Lower leg skin (tissue), 4 donors: Measurements from ENCODE around the gene GSTM2. TPM values are rescaled to one million over a fixed set of nuclear protein-coding genes. Genes with fewer than 3 reads are reported as not detected.
A peak's percentile ranks its signal among the peaks of the same experiment; 100 is the strongest.

Source experiments
- DNase-seq, 2 donors: peaks; one replicate each; pipeline ENCODE4 v3.0.0-alpha.2; 2019; ENCODE audit warnings: low spot score in 2 of 2
- H3K4me3 ChIP-seq: fragments of 200-600 bp; sonication (generic); 2 replicates; pipeline ENCODE4 v1.5.1; 2017; ENCODE audit warnings: mild to moderate bottlenecking, low read depth; ENCODE audit not compliant: poor library complexity, severe bottlenecking
- CTCF ChIP-seq, 3 donors: fragments of 450-650 bp; IDR thresholded peaks; one replicate each; pipeline ENCODE4 v1.5.1; 2016; ENCODE audit warnings: antibody characterized with exemption in 3 of 3, mild to moderate bottlenecking in 3 of 3, moderate library complexity in 2 of 3
- POLR2A ChIP-seq, 2 donors: fragments of 450-650 bp; IDR thresholded peaks; one replicate each; pipeline ENCODE4 v1.6.1; 2016 to 2017; ENCODE audit warnings: antibody characterized with exemption in 2 of 2, mild to moderate bottlenecking in 1 of 2, moderate library complexity in 1 of 2
- WGBS, 2 donors: methylation state at CpG; one replicate each; pipeline ENCODE4 v1.1.5; 2018; 5-methylcytosine and 5-hydroxymethylcytosine counted together
- intact Hi-C: fragments of 100-400 bp; cut with DNase I; formaldehyde crosslinking; loops from one replicate; pipeline ENCODE4 v1.15.0; 2023; ENCODE audit warnings: low total_unique reads
- total RNA-seq, 4 donors: library from RNA; depleted of rRNA; stranded (reverse); fragments of >200 nt; gene quantifications; one replicate each; pipeline ENCODE4 v1.1.0, GENCODE V29; 2016

GSTM2 gene
- total RNA-seq, 4 donors from 2014 or later, result 48.1 to 183 (median 57.2) TPM

DNA sequence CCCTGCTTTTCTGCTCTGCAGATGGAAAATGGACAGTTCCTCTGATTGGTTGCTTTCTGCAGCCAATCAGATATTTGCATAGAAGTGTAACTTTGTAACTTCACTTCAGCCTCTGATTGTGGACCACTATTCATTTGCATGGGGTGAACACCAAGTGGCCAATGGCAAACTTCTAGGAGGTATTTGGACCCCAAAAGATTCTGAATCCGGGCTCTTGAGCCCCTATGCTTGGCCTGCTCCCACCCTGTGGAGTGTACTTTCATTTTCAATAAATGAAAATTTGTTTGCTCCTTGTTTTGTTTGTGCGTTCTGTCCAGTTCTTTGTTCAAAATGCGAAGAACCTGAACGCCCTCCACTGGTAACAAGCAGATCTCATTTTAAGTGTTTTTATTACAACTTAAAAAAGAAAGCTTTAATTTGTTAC, 18.4 kb upstream of the GSTM2 start:
- peak; percentile 7 to 17 for DNase-seq
- intact Hi-C loops, result no loop called here

GRCh38 chr1:109650609-109651008, 17.2 kb upstream of the GSTM2 start:
- WGBS, 2 donors, result 91 to 92% methylated on average over 3 of the region's 3 CpGs
- no peak for TF ChIP-seq POLR2A (IDR thresholded peaks at IDR 0.05)
- TF ChIP-seq CTCF (IDR thresholded peaks at IDR 0.05), result no peak
- intact Hi-C loops, result no loop called here
- no peak overlapping the region for H3K4me3 ChIP-seq
- DNase-seq, result no peak

More for the DNA sequence above, 18.4 kb upstream of the GSTM2 start:
- H3K4me3 ChIP-seq, result no peak overlapping the region
- TF ChIP-seq POLR2A (IDR thresholded peaks at IDR 0.05) (no peak), CTCF (IDR thresholded peaks at IDR 0.05) (no peak)
- WGBS, 2 donors, result 60 to 61% methylated on average over 4 of the region's 4 CpGs

GRCh38 chr1:109652402-109652801, 15.5 kb upstream of the GSTM2 start:
- 65 to 77% methylated on average over 2 of the region's 2 CpGs for WGBS, 2 donors
- TF ChIP-seq POLR2A (IDR thresholded peaks at IDR 0.05), result no peak
- DNase-seq, result no peak
- H3K4me3 ChIP-seq, result no peak overlapping the region
- intact Hi-C loops, result no loop called here

- no peak for TF ChIP-seq CTCF (IDR thresholded peaks at IDR 0.05)
- TF ChIP-seq POLR2A (IDR thresholded peaks at IDR 0.05), result no peak
- H3K4me3 ChIP-seq, result no peak overlapping the region
Measured at GRCh38 chr1:109653306-109653705, 14.6 kb upstream of the GSTM2 start.

GRCh38 chr1:109654519-109654918, 13.3 kb upstream of the GSTM2 start:
- H3K4me3 ChIP-seq, result no peak overlapping the region
- intact Hi-C loops, result no loop called here
- 89 to 93% methylated on average over 12 of the region's 12 CpGs for WGBS, 2 donors
- TF ChIP-seq POLR2A (IDR thresholded peaks at IDR 0.05), result no peak
- TF ChIP-seq CTCF (IDR thresholded peaks at IDR 0.05), result no peak
- peak; percentile 11 to 80 for DNase-seq

More at GRCh38 chr1:109653306-109653705, 14.6 kb upstream of the GSTM2 start:
- 48 to 57% methylated on average over 2 of the region's 2 CpGs for WGBS, 2 donors
- DNase-seq, result no peak
- intact Hi-C loops, result no loop called here

DNA sequence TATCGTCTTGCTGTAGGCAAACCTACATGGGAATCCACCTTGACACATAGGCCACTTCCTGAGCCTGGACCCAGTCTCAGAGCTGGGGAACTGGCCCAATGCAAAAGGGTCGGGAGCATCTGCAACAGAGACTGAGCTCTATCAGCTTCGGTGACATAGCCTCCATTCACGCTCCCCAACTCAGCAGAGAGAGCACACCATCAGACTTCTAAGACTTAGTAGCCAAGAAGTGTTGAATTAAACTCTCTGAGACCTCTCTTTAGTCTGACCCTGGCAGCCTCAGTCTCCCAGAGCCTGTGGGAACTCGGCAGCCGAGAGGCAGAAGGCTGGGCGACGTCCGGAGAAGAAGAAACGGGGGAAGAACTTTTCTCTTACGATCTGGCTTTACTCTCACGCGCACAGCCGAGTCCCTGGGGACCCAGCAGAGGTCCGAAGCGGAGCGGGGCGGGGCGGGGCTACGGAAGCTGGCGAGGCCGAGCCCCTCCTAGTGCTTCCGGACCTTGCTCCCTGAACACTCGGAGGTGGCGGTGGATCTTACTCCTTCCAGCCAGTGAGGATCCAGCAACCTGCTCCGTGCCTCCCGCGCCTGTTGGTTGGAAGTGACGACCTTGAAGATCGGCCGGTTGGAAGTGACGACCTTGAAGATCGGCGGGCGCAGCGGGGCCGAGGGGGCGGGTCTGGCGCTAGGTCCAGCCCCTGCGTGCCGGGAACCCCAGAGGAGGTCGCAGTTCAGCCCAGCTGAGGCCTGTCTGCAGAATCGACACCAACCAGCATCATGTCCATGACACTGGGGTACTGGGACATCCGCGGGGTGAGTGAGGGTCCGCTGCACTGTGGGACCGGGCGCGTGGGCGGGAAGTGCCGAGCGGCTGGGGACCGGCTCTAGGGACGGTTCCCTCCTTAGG, 12.0 kb upstream of the GSTM2 start, which contains the start of gene GSTM4:
Gene GSTM4 (plus strand): TSS at position 485 of the 905 bp plus-strand sequence. CDS start 291 bp downstream, at position 776.
- peak within 1 kb of the TSS; percentile 63 for H3K4me3 ChIP-seq
- TF ChIP-seq POLR2A (IDR thresholded peaks at IDR 0.05) (no peak), CTCF (IDR thresholded peaks at IDR 0.05) (no peak)
- WGBS, 2 donors, result 2% methylated on average over 25 to 42 of the region's 54 CpGs
- intact Hi-C loops, result no loop called here
- peak; percentile 72 to 96 for DNase-seq
